ENCODE data around the gene CRCP. TPM values are rescaled to one million over a fixed set of nuclear protein-coding genes. Genes with fewer than 3 reads are reported as not detected.
"Not testable (repeated sequence)": the region's sequence is repeated elsewhere in the genome, so short reads cannot be mapped to it uniquely, and the experiment has no call there.

Gene CRCP
- total and polyA plus RNA-seq, 10 of the 15 experiments (the other 5 are each of a cell fraction or from before 2014, with no cell fraction given) = 12.4 to 33.8 (median 29.1) TPM

DNA sequence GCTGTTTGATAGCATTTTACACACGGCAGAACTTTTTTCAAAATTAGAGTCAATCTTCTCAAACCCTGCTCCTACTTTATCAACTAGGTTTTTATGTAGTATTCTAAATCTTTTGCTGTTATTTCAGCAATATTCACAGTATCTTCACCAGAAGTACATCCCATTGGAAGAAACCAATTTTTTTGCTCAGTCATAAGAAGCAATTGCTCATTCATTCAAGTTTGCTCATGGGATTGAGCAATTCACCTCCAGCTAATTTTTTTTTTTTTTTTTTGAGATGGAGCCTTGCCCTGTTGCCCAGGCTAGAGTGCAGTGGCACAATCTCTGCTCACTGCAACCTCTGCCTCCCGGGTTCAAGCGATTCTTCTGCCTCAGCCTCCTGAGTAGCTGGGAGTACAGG is 10.7 kb upstream of the CRCP start:
- RAD21 ChIA-PET (ENCODE audit: unreplicated experiment); SMC1A ChIA-PET (ENCODE audit: uncharacterized antibody, unreplicated experiment); H3K9me3 ChIP-seq (replicated peaks; ENCODE audit: control insufficient read depth, insufficient read depth, low read length); DNase-seq (ENCODE audit: low read depth, low spot score); H3K4me3 ChIP-seq; POLR2A ChIA-PET; intact Hi-C loops (cut with micrococcal nuclease; ENCODE audit: unreplicated experiment); FAIRE-seq; H3K4me1 ChIP-seq (ENCODE audit: control insufficient read depth, insufficient read depth, low read length); H3K79me2 ChIP-seq (ENCODE audit: control insufficient read depth, insufficient read depth, low read length); H3K27ac ChIP-seq (ENCODE audit: control insufficient read depth, insufficient read depth); H3K36me3 ChIP-seq (ENCODE audit: control insufficient read depth in 2 of 2, insufficient read depth in 2 of 2, low read length in 1 of 2); H4K20me1 ChIP-seq (ENCODE audit: control insufficient read depth, insufficient read depth); in situ Hi-C loops (cut with MboI); H3K27me3 ChIP-seq (replicated peaks in 1 of 2; ENCODE audit: control insufficient read depth in 2 of 2, insufficient read depth in 2 of 2, low read length in 1 of 2); ATAC-seq; H3K9ac ChIP-seq (ENCODE audit: control insufficient read depth, insufficient read depth, low read length); H2AFZ ChIP-seq (ENCODE audit: control insufficient read depth, low read depth, low read length); H3K4me2 ChIP-seq (ENCODE audit: control insufficient read depth, insufficient read depth); BruUV-seq (replicated peaks): not testable (repeated sequence)
- WGBS (ENCODE audit: insufficient coverage, insufficient replicate concordance, low lambda C conversion rate, missing lambda C conversion rate) = 85% methylated on average over 3 of the region's 3 CpGs
- CTCF ChIA-PET = interaction anchor here (1.1 kb wide), 1 partner anchor 15 kb away, joined by 3 read pairs; no protein-coding TSS in a partner anchor

DNA sequence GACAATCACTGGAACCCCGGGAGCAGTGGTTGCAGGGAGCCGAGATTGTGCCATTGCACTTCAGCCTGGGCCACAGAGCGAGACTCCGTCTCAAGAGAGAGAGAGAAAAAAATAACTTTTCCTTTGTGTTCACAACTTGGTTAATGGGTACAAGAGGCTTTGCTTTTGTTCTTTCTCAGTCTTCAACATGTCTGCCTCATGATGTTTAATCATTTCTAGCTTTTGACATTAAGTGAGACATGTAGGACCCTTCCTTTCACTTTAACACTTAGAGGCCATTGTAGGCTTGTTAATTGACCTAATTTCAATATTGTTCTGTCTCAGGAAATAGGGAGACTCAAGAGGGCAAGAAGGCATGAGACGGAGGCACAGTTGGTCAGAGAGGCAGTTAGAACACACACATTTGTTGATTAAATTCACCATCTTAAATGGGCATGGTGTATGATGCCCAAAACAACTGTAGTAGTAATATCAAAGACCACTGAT is 9.3 kb upstream of the CRCP start:
- no peaks in the 10 kb centered on the region for H3K36me3 ChIP-seq (ENCODE audit: control insufficient read depth in 2 of 2, insufficient read depth in 2 of 2, low read length in 1 of 2)
- POLR2A ChIA-PET = no interaction called here
- H3K9ac ChIP-seq (ENCODE audit: control insufficient read depth, insufficient read depth, low read length) = no peak overlapping the region
- no peaks in the 10 kb centered on the region; the same call in 1 of the 2 replicates for H3K4me1 ChIP-seq (ENCODE audit: control insufficient read depth, insufficient read depth, low read length)
- H3K4me3 ChIP-seq = no peak overlapping the region
- FAIRE-seq (no peak), ATAC-seq (peak; percentile 38; the same call in 2 of the 3 replicates), DNase-seq (ENCODE audit: low read depth, low spot score) (no peak)
- H4K20me1 ChIP-seq (ENCODE audit: control insufficient read depth, insufficient read depth) = no peaks in the 10 kb centered on the region
- CTCF ChIA-PET = no interaction called here
- H3K27me3 ChIP-seq (replicated peaks in 1 of 2; ENCODE audit: control insufficient read depth in 2 of 2, insufficient read depth in 2 of 2, low read length in 1 of 2) = no peaks in the 10 kb centered on the region
- SMC1A ChIA-PET (ENCODE audit: uncharacterized antibody, unreplicated experiment) = no interaction called here
- no peak overlapping the region for H3K27ac ChIP-seq (ENCODE audit: control insufficient read depth, insufficient read depth)
- H3K9me3 ChIP-seq (replicated peaks; ENCODE audit: control insufficient read depth, insufficient read depth, low read length) = no peaks in the 10 kb centered on the region
- in situ Hi-C loops (cut with MboI) (no loop called here), intact Hi-C loops (cut with micrococcal nuclease; ENCODE audit: unreplicated experiment) (no loop called here)
- no peak overlapping the region for H2AFZ ChIP-seq (ENCODE audit: control insufficient read depth, low read depth, low read length)
- RAD21 ChIA-PET (ENCODE audit: unreplicated experiment) = no interaction called here
- H3K4me2 ChIP-seq (ENCODE audit: control insufficient read depth, insufficient read depth) = no peak overlapping the region
- no peaks in the 10 kb centered on the region for H3K79me2 ChIP-seq (ENCODE audit: control insufficient read depth, insufficient read depth, low read length)
- no TSS peak for BruUV-seq (replicated peaks)
- WGBS (ENCODE audit: insufficient coverage, insufficient replicate concordance, low lambda C conversion rate, missing lambda C conversion rate) = 83% methylated on average over 5 of the region's 5 CpGs
- TF ChIP-seq RELA (IDR thresholded peaks at IDR 0.05; ENCODE audit: borderline replicate concordance, partially characterized antibody) (no peak), SMAD5 (IDR thresholded peaks at IDR 0.05; ENCODE audit: low read depth) (no peak), ZBED1 (IDR thresholded peaks at IDR 0.05; ENCODE audit: borderline replicate concordance) (no peak), IRF4 (IDR thresholded peaks at IDR 0.05; ENCODE audit: low read depth, low read length) (no peak), POLR2AphosphoS2 (IDR thresholded peaks at IDR 0.05; ENCODE audit: low read depth, low read length) (no peak), NFXL1 (IDR thresholded peaks at IDR 0.05; ENCODE audit: borderline replicate concordance) (no peak), POLR2AphosphoS5 (IDR thresholded peaks at IDR 0.05; ENCODE audit: low read length) (no peak), NFYA (IDR thresholded peaks at IDR 0.05; ENCODE audit: borderline replicate concordance, low read depth, low read length) (no peak)
- TF ChIP-seq, protein P1, sequence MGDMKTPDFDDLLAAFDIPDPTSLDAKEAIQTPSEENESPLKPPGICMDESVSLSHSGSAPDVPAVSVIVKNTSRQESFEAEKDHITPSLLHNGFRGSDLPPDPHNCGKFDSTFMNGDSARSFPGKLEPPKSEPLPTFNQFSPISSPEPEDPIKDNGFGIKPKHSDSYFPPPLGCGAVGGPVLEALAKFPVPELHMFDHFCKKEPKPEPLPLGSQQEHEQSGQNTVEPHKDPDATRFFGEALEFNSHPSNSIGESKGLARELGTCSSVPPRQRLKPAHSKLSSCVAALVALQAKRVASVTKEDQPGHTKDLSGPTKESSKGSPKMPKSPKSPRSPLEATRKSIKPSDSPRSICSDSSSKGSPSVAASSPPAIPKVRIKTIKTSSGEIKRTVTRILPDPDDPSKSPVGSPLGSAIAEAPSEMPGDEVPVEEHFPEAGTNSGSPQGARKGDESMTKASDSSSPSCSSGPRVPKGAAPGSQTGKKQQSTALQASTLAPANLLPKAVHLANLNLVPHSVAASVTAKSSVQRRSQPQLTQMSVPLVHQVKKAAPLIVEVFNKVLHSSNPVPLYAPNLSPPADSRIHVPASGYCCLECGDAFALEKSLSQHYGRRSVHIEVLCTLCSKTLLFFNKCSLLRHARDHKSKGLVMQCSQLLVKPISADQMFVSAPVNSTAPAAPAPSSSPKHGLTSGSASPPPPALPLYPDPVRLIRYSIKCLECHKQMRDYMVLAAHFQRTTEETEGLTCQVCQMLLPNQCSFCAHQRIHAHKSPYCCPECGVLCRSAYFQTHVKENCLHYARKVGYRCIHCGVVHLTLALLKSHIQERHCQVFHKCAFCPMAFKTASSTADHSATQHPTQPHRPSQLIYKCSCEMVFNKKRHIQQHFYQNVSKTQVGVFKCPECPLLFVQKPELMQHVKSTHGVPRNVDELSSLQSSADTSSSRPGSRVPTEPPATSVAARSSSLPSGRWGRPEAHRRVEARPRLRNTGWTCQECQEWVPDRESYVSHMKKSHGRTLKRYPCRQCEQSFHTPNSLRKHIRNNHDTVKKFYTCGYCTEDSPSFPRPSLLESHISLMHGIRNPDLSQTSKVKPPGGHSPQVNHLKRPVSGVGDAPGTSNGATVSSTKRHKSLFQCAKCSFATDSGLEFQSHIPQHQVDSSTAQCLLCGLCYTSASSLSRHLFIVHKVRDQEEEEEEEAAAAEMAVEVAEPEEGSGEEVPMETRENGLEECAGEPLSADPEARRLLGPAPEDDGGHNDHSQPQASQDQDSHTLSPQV (IDR thresholded peaks at IDR 0.05) = no peak
- TF ChIP-seq, protein P2, sequence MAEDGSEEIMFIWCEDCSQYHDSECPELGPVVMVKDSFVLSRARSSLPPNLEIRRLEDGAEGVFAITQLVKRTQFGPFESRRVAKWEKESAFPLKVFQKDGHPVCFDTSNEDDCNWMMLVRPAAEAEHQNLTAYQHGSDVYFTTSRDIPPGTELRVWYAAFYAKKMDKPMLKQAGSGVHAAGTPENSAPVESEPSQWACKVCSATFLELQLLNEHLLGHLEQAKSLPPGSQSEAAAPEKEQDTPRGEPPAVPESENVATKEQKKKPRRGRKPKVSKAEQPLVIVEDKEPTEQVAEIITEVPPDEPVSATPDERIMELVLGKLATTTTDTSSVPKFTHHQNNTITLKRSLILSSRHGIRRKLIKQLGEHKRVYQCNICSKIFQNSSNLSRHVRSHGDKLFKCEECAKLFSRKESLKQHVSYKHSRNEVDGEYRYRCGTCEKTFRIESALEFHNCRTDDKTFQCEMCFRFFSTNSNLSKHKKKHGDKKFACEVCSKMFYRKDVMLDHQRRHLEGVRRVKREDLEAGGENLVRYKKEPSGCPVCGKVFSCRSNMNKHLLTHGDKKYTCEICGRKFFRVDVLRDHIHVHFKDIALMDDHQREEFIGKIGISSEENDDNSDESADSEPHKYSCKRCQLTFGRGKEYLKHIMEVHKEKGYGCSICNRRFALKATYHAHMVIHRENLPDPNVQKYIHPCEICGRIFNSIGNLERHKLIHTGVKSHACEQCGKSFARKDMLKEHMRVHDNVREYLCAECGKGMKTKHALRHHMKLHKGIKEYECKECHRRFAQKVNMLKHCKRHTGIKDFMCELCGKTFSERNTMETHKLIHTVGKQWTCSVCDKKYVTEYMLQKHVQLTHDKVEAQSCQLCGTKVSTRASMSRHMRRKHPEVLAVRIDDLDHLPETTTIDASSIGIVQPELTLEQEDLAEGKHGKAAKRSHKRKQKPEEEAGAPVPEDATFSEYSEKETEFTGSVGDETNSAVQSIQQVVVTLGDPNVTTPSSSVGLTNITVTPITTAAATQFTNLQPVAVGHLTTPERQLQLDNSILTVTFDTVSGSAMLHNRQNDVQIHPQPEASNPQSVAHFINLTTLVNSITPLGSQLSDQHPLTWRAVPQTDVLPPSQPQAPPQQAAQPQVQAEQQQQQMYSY (CRISPR knock-in tag; IDR thresholded peaks at IDR 0.05) = no peak
